ENCODE results near the gene TSFM.

DNA sequence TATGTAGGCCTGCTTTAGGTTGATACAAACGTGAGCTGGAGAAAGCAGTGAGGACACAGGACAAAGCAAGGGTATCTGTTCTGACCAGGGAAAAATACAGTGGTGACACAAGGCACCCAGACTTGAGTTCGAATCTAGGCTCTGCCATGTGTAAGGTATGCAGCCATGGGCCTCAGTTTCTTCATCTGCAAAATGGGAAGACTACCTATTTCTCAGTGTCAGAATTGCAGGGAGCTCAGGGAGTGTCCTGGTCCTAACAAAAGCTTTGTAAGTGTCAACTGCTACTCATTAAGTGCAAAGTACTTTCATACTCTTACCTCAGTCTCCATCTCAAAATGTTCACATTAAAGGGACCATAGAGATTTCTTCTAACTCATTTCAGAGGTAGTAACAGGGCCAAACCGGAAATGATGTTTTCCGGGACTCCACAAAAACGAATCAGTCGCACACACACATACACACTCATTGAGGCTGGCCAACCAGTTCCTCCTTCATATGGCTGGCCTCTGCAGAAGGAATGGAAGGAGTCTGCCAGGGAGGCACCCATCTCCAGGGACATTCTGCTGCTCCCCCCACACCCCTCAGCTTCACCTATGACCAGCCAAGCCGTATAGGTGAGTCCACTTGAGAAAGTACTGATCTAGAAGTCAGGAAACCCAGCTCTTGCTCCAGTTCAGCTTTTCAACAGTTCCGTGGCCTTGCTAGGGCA lies 56.2 kb downstream of the TSFM start:
- TF ChIP-seq EZH2 (IDR thresholded peaks at IDR 0.05; ENCODE audit: insufficient read depth, poor library complexity, severe bottlenecking), result no peak
- TF ChIP-seq EZH2phosphoT487 (IDR thresholded peaks at IDR 0.05; ENCODE audit: insufficient read depth, low read depth), result no peak

Measured in GM23248 (cell line).